Measurements from ENCODE around the gene ANKS3.

GRCh38 chr16:4775005-4775404 is 40.9 kb upstream of the ANKS3 start:
- TF ChIP-seq CTCF (IDR thresholded peaks at IDR 0.05) (no peak), POLR2A (IDR thresholded peaks at IDR 0.05) (no peak)

All from right lobe of liver (tissue), 4 donors.